B cell (primary cell): ENCODE measurements around the gene ZNF525. TPM values are rescaled to one million over a fixed set of nuclear protein-coding genes. Genes with fewer than 3 reads are reported as not detected.

ENCODE experiments used
- ATAC-seq: fragments of 200-7000 bp; cut with Tn5 transposase; one replicate; pipeline ENCODE4 v1.10.0; 2021; ENCODE audit warnings: low read depth, mild to moderate bottlenecking, moderate number of reproducible peaks, moderate library complexity
- CTCF ChIA-PET: fragments of 350-600 bp; sonication (Branson Sonifier 250); formaldehyde crosslinking; loops from one replicate; lab custom pipeline; 2021; ENCODE audit warnings: antibody characterized with exemption, inconsistent platforms; lab: Charles Lee
- POLR2A ChIA-PET: fragments of 350-600 bp; sonication (Branson Sonifier 250); formaldehyde crosslinking; loops from one replicate; lab custom pipeline; 2021; ENCODE audit warnings: antibody characterized with exemption; lab: Charles Lee
- DNase-seq: peaks from one replicate; pipeline ENCODE4 v3.0.0; 2013
- H2AFZ ChIP-seq: 2 replicates; pipeline ENCODE4 v1.6.1; 2012; ENCODE audit warnings: mild to moderate bottlenecking, low read depth, low read length; ENCODE audit not compliant: insufficient read depth, poor library complexity, severe bottlenecking
- H3K27ac ChIP-seq, 2 donors: 1 replicate in 1 of 2; 2 replicates in 1 of 2; pipeline ENCODE4 v1.5.1; 2012 to 2013; ENCODE audit warnings: low read length in 2 of 2, mild to moderate bottlenecking in 2 of 2, moderate library complexity in 1 of 2
- H3K27me3 ChIP-seq, 4 experiments: fragments of 200-600 bp in 1 of 4; sonication (generic) in 1 of 4; replicated peaks in 1 of 4; 1 replicate in 2 of 4; 2 replicates in 2 of 4; pipeline versions ENCODE4 v1.6.1 to v1.7.0; 2013 to 2016; ENCODE audit warnings: low read length in 3 of 4, mild to moderate bottlenecking in 2 of 4, mixed read lengths in 1 of 4, moderate library complexity in 1 of 4; ENCODE audit not compliant: insufficient read depth in 4 of 4, control insufficient read depth in 3 of 4; ENCODE audit errors: control extremely low read depth in 1 of 4
- H3K36me3 ChIP-seq, 2 experiments: replicated peaks in 1 of 2; 1 replicate in 1 of 2; 2 replicates in 1 of 2; pipeline versions ENCODE4 v1.6.1 to v1.7.1; 2013; ENCODE audit warnings: low read length in 1 of 2; ENCODE audit not compliant: insufficient read depth in 2 of 2, control insufficient read depth in 1 of 2; ENCODE audit errors: control extremely low read depth in 1 of 2, extremely low read depth in 1 of 2
- H3K4me1 ChIP-seq, 2 donors: fragments of 200-600 bp in 1 of 2; sonication (generic) in 1 of 2; 1 replicate in 1 of 2; 2 replicates in 1 of 2; pipeline versions ENCODE4 v1.5.1 to v1.6.1; 2013 to 2017; ENCODE audit warnings: low read length in 2 of 2; ENCODE audit not compliant: control insufficient read depth in 2 of 2, insufficient read depth in 2 of 2
- H3K4me2 ChIP-seq: replicated peaks from 2 replicates; pipeline ENCODE3; 2012; ENCODE audit warnings: mild to moderate bottlenecking, low read depth, low read length; ENCODE audit not compliant: poor library complexity, severe bottlenecking
- H3K4me3 ChIP-seq, 5 experiments: fragments of 200-600 bp in 1 of 5; sonication (generic) in 1 of 5; 1 replicate in 3 of 5; 2 replicates in 2 of 5; pipeline versions ENCODE4 v1.5.1 to v1.7.0; 2011 to 2016; ENCODE audit warnings: low read length in 4 of 5, mild to moderate bottlenecking in 4 of 5, low read depth in 2 of 5, control low read depth in 1 of 5, moderate library complexity in 1 of 5; ENCODE audit not compliant: insufficient read depth in 1 of 5; ENCODE audit errors: control extremely low read depth in 1 of 5, extremely low read depth in 1 of 5
- H3K79me2 ChIP-seq: fragments of 200-600 bp; sonication (generic); one replicate; pipeline ENCODE4 v1.6.0; 2016; ENCODE audit warnings: low read length; ENCODE audit not compliant: control insufficient read depth, insufficient read depth
- H3K9ac ChIP-seq: fragments of 200-600 bp; sonication (generic); 2 replicates; pipeline ENCODE4 v1.6.1; 2017; ENCODE audit warnings: mild to moderate bottlenecking, low read length, moderate library complexity
- H3K9me3 ChIP-seq, 3 donors: one replicate each; pipeline versions ENCODE4 v1.6.1 to v1.7.1; 2013; ENCODE audit warnings: low read length in 2 of 3; ENCODE audit not compliant: control insufficient read depth in 2 of 3, insufficient read depth in 1 of 3; ENCODE audit errors: control extremely low read depth in 1 of 3
- H4K20me1 ChIP-seq: 2 replicates; pipeline ENCODE4 v1.6.0; 2012; ENCODE audit warnings: mild to moderate bottlenecking, low read length; ENCODE audit not compliant: insufficient read depth, control insufficient read depth, poor library complexity, severe bottlenecking
- H3K27ac Mint-ChIP-seq: one replicate; pipeline ENCODE4 v1.8.0; 2021; ENCODE audit warnings: mixed read lengths
- H3K27me3 Mint-ChIP-seq: one replicate; pipeline ENCODE4 v1.8.0; 2021; ENCODE audit warnings: mixed read lengths
- H3K4me1 Mint-ChIP-seq: one replicate; pipeline ENCODE4 v1.8.0; 2021; ENCODE audit warnings: mixed read lengths
- H3K4me3 Mint-ChIP-seq: one replicate; pipeline ENCODE4 v1.8.0; 2021; ENCODE audit warnings: mixed read lengths
- H3K9me3 Mint-ChIP-seq: one replicate; pipeline ENCODE4 v1.8.0; 2022; ENCODE audit warnings: mixed read lengths; ENCODE audit not compliant: insufficient read depth
- EZH2 ChIP-seq: IDR thresholded peaks from 2 replicates; pipeline ENCODE4 v1.6.1; 2012; ENCODE audit warnings: borderline replicate concordance, low read depth, mild to moderate bottlenecking, moderate library complexity, low read length; ENCODE audit not compliant: insufficient read depth, poor library complexity, severe bottlenecking
- WGBS: methylation state at CpG from one replicate; pipeline ENCODE4 v1.1.5; 2013; ENCODE audit warnings: missing lambda C conversion rate; ENCODE audit not compliant: insufficient coverage; 5-methylcytosine and 5-hydroxymethylcytosine counted together
- intact Hi-C: fragments of 100-400 bp; cut with micrococcal nuclease; formaldehyde crosslinking; loops from one replicate; pipeline ENCODE4 v1.10.0; 2022
- polyA plus RNA-seq: library from polyadenylated mRNA; depleted of rRNA; stranded (reverse); fragments of >200 nt; gene quantifications from 2 replicates; pipeline ENCODE4 v1.2.3, GENCODE V29; 2012
- total RNA-seq, 2 donors: library from RNA; stranded (reverse); fragments of 120-200 nt in 1 of 2; gene quantifications; 1 replicate in 1 of 2; 2 replicates in 1 of 2; pipeline versions ENCODE4 v1.2.3 to v1.2.4, GENCODE V29; 2013 to 2022
- TF ChIP-seq, protein P1 (sequence below): fragments of 200-600 bp; IDR thresholded peaks from one replicate; pipeline ENCODE4 v1.8.0; 2022; ENCODE audit warnings: antibody characterized with exemption, mild to moderate bottlenecking

Gene ZNF525
- total and polyA plus RNA-seq, 2 donors (not counting 1 experiment from before 2014, with no cell fraction given), result 7.5 to 33.8 TPM

- Histone ChIP-seq H3K4me1 (peaks cover 10 to 24% of the 10 kb centered on the region in 2 donors), H3K36me3 (no peaks in the 10 kb centered on the region), H3K27me3 (peaks cover 0 to 3% (median 0%) of the 10 kb centered on the region in 4 experiments), H3K4me2 (peak overlapping the region; percentile 88), H3K9ac (no peak overlapping the region), H4K20me1 (no peaks in the 10 kb centered on the region), H3K27ac (no peak overlapping the region), H2AFZ (no peak overlapping the region), H3K9me3 (peaks cover 4 to 39% (median 25%) of the 10 kb centered on the region in 3 donors), H3K79me2 (peaks cover 47% of the 10 kb centered on the region), H3K4me3 (peak overlapping the region in 1 of 5 experiments; percentile 99)
- Mint-ChIP-seq H3K9me3 (peaks cover 13% of the 10 kb centered on the region), H3K4me1 (peaks cover 26% of the 10 kb centered on the region), H3K27me3 (peaks cover 19% of the 10 kb centered on the region), H3K27ac (no peak overlapping the region), H3K4me3 (peak overlapping the region; percentile 56)
- intact Hi-C loops, result no loop called here
- no peak for ATAC-seq
- no peak for DNase-seq
- ChIA-PET POLR2A (no interaction called here), CTCF (no interaction called here)
- no peak for TF ChIP-seq EZH2
- TF ChIP-seq, protein P1, sequence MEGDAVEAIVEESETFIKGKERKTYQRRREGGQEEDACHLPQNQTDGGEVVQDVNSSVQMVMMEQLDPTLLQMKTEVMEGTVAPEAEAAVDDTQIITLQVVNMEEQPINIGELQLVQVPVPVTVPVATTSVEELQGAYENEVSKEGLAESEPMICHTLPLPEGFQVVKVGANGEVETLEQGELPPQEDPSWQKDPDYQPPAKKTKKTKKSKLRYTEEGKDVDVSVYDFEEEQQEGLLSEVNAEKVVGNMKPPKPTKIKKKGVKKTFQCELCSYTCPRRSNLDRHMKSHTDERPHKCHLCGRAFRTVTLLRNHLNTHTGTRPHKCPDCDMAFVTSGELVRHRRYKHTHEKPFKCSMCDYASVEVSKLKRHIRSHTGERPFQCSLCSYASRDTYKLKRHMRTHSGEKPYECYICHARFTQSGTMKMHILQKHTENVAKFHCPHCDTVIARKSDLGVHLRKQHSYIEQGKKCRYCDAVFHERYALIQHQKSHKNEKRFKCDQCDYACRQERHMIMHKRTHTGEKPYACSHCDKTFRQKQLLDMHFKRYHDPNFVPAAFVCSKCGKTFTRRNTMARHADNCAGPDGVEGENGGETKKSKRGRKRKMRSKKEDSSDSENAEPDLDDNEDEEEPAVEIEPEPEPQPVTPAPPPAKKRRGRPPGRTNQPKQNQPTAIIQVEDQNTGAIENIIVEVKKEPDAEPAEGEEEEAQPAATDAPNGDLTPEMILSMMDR, result no peak
- WGBS, result 91% methylated on average over 11 of the region's 14 CpGs
Measured at GRCh38 chr19:53332484-53332883, 33.0 kb upstream of the ZNF525 start.

GRCh38 chr19:53333066-53333462 is 32.4 kb upstream of the ZNF525 start:
- peak overlapping the region; percentile 95 for H3K27ac Mint-ChIP-seq
- Histone ChIP-seq H3K36me3 (no peaks in the 10 kb centered on the region), H3K79me2 (peaks cover 53% of the 10 kb centered on the region), H3K9me3 (peaks cover 4 to 40% (median 25%) of the 10 kb centered on the region in 3 donors), H3K9ac (peak overlapping the region; percentile 97), H3K4me3 (peak overlapping the region; percentile 44 to 99 (median 96)), H4K20me1 (no peaks in the 10 kb centered on the region), H3K4me2 (peak overlapping the region; percentile 88), H3K4me1 (peaks cover 10 to 24% of the 10 kb centered on the region in 2 donors), H2AFZ (peak overlapping the region; percentile 99), H3K27me3 (peaks cover 0 to 3% (median 0%) of the 10 kb centered on the region in 4 experiments), H3K27ac (no peak overlapping the region)
- ATAC-seq (peak; percentile 3), DNase-seq (no peak)
- H3K9me3 Mint-ChIP-seq, result peaks cover 9% of the 10 kb centered on the region
- WGBS, result 7% methylated on average over 9 of the region's 14 CpGs
- peaks cover 16% of the 10 kb centered on the region for H3K27me3 Mint-ChIP-seq
- TF ChIP-seq, protein P1, result no peak
- no peak for TF ChIP-seq EZH2
- intact Hi-C loops, result loop anchor here (1.0 kb wide), 6 partner anchors 32 to 763 kb away; partner anchors contain the start of genes ZNF160, ZNF525, ZNF701 and ZNF761
- peaks cover 26% of the 10 kb centered on the region for H3K4me1 Mint-ChIP-seq
- H3K4me3 Mint-ChIP-seq, result peak overlapping the region; percentile 96
- ChIA-PET CTCF (interaction anchor here (0.5 to 1.0 kb wide), 2 partner anchors 138 to 469 kb away, joined by 3 read pairs; no protein-coding TSS in a partner anchor), POLR2A (no interaction called here)
